HuH-7.5 (cell line): ENCODE results near the gene DBP.
"Not testable (repeated sequence)": the region's sequence is repeated elsewhere in the genome, so short reads cannot be mapped to it uniquely, and the experiment has no call there.

Experiments
- DNase-seq: peaks from one replicate; pipeline ENCODE4 v3.0.0; 2011; ENCODE audit warnings: low spot score

Gene DBP

DNA sequence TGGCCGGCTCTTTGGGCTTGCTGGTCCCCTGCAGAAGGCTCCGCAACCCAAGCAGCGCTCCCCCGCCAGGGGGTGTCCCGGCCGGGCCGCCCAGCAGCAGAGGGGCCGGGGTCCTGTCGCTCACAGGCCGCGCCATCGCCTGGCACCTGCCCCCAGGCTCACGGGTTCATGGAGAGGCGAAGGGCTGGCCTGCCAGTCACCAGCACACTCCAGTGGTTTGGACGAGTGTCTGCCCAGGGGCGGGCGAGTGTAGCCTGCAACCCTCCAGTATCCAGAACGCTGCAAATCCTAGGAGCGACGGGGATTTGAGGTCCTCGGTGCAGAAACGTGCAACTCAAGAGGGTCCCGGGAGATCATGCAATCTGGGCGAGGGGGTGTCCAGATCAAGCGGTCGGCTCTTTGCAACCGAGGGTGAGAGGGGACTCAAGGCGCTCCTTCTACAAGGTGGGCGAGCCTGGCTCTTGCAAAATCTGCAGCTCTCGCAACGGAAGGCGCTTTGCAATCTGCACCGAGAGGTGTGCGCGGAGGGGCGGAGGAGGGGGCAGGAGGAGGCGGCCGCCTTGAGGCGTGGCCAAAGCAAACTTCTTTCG is at the start of gene DBP:
Gene DBP, minus strand, starts transcription at position 521 of the 590 bp plus-strand sequence. Its CDS starts 385 bp downstream, at position 136.
- no peak for DNase-seq

DNA sequence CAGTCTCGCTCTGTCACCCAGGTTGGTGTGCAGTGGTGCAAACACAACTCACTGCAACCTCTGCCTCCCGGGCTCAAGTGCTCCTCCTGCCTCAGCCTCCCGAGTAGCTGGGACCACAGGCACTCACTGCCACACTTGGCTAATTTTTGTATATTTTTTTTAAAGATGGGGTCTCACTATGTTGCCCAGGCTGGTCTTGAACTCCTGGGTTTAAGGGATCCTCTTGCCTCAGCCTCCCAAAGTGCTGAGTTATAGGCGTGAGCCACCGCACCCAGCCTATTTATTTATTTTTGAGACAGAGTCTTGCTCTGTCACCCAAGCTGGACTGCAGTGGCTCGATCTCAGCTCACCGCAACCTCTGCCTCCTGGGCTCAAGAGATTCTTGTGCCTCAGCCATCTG is 49.5 kb upstream of the DBP start:
- DNase-seq = not testable (repeated sequence)

DNA sequence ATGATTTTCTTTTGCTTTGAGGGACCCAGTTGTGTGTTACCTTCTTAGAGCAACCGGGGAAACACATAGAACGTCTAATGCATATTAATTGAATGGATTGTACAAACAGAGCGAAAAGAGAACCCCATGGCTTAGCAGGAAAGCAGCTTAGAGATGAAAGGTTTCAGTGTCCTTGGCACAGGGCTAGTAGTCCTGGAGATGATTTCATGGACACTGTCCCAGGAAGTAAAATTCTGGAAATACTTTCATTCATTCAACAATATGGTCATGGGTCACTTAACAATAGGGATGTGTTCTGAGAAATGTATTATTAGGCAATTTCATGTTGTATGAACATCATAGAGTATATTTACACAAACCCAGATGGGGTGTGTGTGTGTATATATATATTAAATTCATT is 48.9 kb upstream of the DBP start:
- DNase-seq = no peak

- no peak for DNase-seq
Measured at GRCh38 chr19:48685583-48685982, 48.4 kb upstream of the DBP start.

DNA sequence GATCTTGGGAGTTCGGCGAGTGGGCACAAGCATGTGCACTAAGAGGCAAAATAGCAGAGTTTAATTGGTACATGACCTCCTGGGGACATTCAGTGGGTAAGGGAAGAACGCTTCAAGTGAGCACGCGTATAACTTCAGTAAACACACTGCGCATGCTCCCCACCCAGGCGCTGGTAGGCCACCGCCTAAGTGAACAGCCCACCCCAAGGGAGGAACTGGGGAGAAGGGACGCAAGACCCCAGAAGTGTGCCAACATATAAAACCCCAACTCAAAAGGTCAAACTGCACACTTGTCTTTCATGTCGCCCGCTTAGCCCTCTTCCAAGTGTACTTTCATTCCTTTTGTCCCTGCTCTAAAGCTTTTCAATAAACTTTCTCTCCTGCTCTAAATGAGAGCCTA is 46.2 kb upstream of the DBP start:
- DNase-seq = no peak

GRCh38 chr19:48681127-48681470 is 43.9 kb upstream of the DBP start:
- no peak for DNase-seq

DNA sequence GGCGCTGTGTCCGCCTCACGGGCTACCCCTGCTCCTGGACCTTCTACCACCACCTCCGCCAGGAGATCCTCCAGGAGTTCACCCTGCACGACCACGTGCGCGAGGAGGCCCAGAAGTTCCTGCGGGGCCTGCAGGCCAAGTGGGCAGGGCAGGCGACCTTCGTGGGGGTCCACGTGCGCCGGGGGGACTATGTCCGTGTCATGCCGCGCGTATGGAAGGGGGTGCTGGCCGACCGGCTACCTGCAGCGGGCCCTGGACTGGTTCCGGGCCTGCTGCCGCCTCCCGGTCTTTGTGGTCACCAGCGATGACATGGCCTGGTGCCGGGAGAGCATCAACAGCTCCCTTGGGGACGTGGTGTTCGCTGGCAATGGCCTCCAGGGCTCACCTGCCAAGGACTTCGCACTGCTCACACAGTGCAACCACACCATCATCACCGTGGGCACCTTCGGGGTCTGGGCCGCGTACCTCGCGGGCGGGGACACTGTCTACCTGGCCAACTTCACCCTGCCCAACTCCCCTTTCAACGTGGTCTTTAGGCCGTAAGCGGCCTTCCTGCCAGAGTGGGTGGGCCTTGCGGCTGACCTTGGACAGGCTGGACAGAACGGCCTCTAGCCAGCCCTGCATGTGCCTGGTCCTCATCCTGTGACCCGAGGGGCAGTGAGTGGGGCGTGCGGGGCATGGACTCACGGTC is 43.4 kb upstream of the DBP start:
- no peak for DNase-seq

GRCh38 chr19:48680006-48680405 is 42.8 kb upstream of the DBP start:
- not testable (repeated sequence) for DNase-seq

- no peak for DNase-seq
Measured at GRCh38 chr19:48678201-48678600, 41.0 kb upstream of the DBP start.

DNA sequence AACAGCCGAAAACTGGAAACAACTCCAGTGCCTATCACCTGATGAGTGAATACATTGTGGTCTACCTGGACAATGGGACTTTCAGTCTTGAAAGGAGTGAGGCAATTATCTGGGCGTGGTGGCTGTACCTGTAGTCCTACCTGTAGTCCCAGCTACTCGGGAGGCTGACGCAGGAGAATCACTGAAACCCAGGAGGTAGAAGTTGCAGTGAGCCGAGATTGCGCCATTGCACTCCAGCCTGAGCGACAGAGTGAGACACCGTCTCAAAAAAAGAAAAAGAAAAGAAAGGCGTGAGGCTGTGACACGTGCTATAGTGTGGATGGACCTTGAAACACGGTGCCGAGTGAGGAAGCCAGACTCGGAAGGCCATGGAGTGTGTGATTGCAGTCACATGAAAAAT is 39.7 kb upstream of the DBP start:
- no peak for DNase-seq

- no peak for DNase-seq
Measured at GRCh38 chr19:48676487-48676886, 39.3 kb upstream of the DBP start.

DNA sequence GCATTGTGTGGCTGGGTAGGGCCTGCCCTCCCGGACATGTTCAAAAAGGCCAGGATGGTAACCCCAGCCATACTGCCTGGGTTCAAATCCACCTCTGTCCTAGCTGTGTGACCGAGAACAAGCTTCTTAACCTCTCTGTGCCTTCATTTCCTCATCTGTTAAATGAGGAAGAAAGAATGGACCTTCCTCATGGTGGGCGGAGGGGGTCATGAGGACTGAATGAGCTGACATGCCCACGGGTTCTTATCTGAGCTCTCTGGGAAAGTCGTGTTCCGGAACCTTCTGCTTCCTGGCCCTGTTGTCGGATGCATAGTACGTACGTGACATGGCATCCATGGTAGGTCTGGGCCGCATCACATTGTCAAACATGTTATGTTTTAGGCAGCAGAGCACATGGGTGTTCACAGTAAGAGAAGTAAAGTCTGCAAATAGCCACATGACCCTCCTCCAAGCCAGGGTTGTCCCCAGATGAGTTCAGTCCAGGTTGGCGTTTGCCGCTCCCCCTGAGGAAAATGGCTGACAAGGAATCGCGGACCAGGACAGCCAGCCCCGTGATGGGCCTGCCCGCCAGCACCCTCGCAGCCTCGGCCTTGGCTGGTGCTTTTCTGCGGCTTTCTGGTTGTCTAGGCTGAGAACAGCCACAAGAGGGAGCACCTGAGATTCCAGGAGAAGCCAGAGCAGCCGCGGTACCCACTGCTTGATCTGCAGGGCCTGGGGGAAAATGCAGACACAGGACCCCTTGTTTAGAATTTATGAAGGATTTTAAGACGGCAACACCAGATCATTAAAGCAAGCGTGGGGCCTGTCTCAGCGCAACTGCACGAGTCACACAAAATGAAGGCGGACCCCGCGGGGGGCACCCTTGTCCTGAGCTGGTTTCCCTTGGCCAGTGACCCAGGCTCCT is 38.0 kb upstream of the DBP start:
- peak; percentile 99 for DNase-seq

DNA sequence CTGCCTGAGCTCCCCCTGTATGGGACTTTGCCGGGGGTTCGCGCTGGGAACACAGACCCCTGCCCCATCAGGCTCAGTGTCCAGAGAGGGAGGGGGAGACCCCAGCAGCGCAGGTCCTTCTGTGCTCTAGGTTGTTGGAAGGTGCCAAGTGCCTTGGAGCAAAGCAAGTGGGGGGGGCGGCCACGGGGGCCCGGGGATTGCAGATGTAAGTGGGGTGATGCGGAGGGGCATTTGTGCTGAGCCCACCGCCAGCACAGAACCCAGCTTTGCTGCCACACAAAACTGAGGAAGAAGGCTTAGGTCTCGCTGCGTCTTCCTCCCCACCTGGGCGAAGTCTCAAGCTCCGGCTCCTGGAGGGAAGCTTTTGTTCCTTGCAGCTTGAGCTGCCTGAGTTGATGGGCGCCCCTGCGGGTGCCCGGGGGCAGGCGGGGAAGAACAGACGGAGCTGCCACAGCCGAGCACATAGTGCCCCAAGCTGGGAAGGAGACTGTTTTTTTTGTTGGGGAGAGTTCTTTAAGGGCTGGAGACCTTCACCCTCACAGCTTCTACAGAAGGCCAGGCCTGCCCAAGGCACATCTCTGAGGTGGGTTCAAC is 37.1 kb upstream of the DBP start:
- DNase-seq = no peak

GRCh38 chr19:48673436-48674100 is 36.4 kb upstream of the DBP start:
- DNase-seq = no peak

- DNase-seq = no peak
Measured at GRCh38 chr19:48672994-48673393, 35.8 kb upstream of the DBP start, which contains the start of gene NTN5. TSS of gene NTN5 (minus strand) at chr19:48673017. CDS start at chr19:48670986, 2,031 bp downstream.

DNA sequence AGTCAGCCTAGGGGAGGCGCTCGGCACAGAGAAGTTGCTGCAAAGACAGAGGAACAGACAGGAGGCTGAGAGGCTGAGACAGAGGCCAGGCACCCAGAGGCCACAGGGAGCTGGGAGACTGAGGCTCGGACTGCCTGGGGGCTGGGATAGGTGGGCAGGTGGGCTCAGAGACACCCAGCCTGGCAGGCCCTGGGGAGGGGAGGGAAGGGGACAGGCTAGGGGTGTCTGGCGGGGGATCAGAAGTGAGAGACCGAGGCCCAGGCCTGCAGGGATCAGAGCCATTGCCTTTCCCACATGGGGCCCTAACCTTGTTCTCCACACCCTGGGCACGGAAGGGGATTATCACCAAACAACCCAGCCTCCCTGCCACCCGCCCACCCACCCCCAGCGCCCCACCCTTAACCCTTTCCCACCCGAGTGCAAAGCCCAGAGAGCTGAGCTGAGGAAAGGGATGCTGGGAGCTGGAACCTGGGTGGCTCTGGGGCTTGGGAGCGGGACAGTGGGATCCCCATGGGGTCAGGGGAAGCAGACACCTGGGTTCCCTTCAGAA is 34.3 kb upstream of the DBP start:
- no peak for DNase-seq

GRCh38 chr19:48670699-48671445 is 33.7 kb upstream of the DBP start:
- DNase-seq = no peak

GRCh38 chr19:48669903-48670668 is 32.9 kb upstream of the DBP start:
- DNase-seq = no peak

- no peak for DNase-seq
Measured at GRCh38 chr19:48668761-48669160, 31.6 kb upstream of the DBP start.

DNA sequence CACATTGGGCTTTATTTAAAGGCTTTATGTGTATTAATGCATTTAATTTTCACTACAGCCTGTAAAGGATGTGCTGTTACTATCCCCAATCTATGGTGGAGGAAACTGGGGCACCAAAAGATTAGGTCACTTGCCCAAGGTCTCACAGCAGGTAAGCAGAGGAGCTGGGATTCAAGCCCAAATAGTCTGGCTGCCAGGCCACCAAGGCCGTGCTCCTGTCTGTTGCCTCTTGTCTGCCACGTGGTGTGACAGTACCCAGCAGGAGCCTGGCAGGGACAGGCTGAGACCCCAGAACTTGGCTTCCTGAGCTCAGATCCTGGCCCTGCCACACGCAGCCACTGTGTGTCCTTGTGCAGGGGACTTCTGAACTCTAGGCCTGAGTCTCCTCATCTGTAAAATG is 31.2 kb upstream of the DBP start:
- no peak for DNase-seq
